Endodermal cell (in vitro differentiated cells): ENCODE results near the gene DLX2. TPM values are rescaled to one million over a fixed set of nuclear protein-coding genes. Genes with fewer than 3 reads are reported as not detected.

Source experiments
- DNase-seq: peaks from one replicate; pipeline ENCODE4 v3.0.0-alpha.2; 2017
- H3K27ac ChIP-seq: 2 replicates; pipeline ENCODE4 v1.5.1; 2013; ENCODE audit warnings: mild to moderate bottlenecking, low read depth, low read length, moderate library complexity
- H3K27me3 ChIP-seq: 2 replicates; pipeline ENCODE4 v1.6.1; 2013; ENCODE audit warnings: mild to moderate bottlenecking, low read length, moderate library complexity; ENCODE audit not compliant: insufficient read depth, control insufficient read depth, poor library complexity, severe bottlenecking
- H3K36me3 ChIP-seq: 2 replicates; pipeline ENCODE4 v1.7.0; 2013; ENCODE audit warnings: mild to moderate bottlenecking, low read length, moderate library complexity; ENCODE audit not compliant: control insufficient read depth, insufficient read depth
- H3K4me1 ChIP-seq: one replicate; pipeline ENCODE4 v1.7.0; 2013; ENCODE audit warnings: low read length; ENCODE audit not compliant: control insufficient read depth, insufficient read depth
- H3K4me3 ChIP-seq: 2 replicates; pipeline ENCODE4 v1.5.1; 2013; ENCODE audit warnings: mild to moderate bottlenecking, low read length, moderate library complexity
- H3K9ac ChIP-seq: 2 replicates; pipeline ENCODE4 v1.6.1; 2013; ENCODE audit warnings: mild to moderate bottlenecking, low read length, moderate library complexity; ENCODE audit not compliant: poor library complexity, severe bottlenecking; ENCODE audit errors: extremely low read depth
- H3K9me3 ChIP-seq: 2 replicates; pipeline ENCODE4 v1.6.1; 2013; ENCODE audit warnings: mild to moderate bottlenecking, low read length, moderate library complexity; ENCODE audit not compliant: control insufficient read depth
- H3K27ac Mint-ChIP-seq: 2 replicates; pipeline ENCODE4 v1.8.0; 2020; ENCODE audit warnings: mixed read lengths
- H3K27me3 Mint-ChIP-seq: 2 replicates; pipeline ENCODE4 v1.8.0; 2021; ENCODE audit warnings: mild to moderate bottlenecking, mixed read lengths; ENCODE audit not compliant: insufficient read depth
- H3K36me3 Mint-ChIP-seq: 2 replicates; pipeline ENCODE4 v1.8.0; 2020; ENCODE audit warnings: low read depth, mixed read lengths
- H3K4me1 Mint-ChIP-seq: 2 replicates; pipeline ENCODE4 v1.8.0; 2020; ENCODE audit warnings: mixed read lengths
- H3K4me3 Mint-ChIP-seq: 2 replicates; pipeline ENCODE4 v1.8.0; 2020; ENCODE audit warnings: mild to moderate bottlenecking, moderate library complexity, mixed read lengths
- H3K9me3 Mint-ChIP-seq: 2 replicates; pipeline ENCODE4 v1.8.0; 2020; ENCODE audit warnings: mild to moderate bottlenecking, mixed read lengths
- CTCF ChIP-seq: fragments of 200-600 bp; sonication (generic); conservative IDR thresholded peaks from 2 replicates; pipeline ENCODE4 v1.5.0; 2021; ENCODE audit warnings: antibody characterized with exemption, mild to moderate bottlenecking
- WGBS, 2 experiments: methylation state at CpG; one replicate each; pipeline versions ENCODE4 v1.1.5 to v1.1.7; 2013; ENCODE audit warnings: missing lambda C conversion rate in 2 of 2, mixed read lengths in 1 of 2; ENCODE audit not compliant: insufficient coverage in 1 of 2, insufficient read length in 1 of 2; 5-methylcytosine and 5-hydroxymethylcytosine counted together
- total RNA-seq, 2 donors: library from RNA; stranded (reverse); fragmentation: NEBNext Ultra II Directional in 1 of 2; extraction: Animal tissue kit (Norgen Biotek cat#: 25700) in 1 of 2; gene quantifications; 2 replicates in 1 of 2; 3 replicates in 1 of 2; pipeline ENCODE4 v1.2.1, GENCODE V29; 2021

Gene DLX2
- total RNA-seq, 2 donors from 2014 or later: 0.13 TPM; not detected in 1

DNA sequence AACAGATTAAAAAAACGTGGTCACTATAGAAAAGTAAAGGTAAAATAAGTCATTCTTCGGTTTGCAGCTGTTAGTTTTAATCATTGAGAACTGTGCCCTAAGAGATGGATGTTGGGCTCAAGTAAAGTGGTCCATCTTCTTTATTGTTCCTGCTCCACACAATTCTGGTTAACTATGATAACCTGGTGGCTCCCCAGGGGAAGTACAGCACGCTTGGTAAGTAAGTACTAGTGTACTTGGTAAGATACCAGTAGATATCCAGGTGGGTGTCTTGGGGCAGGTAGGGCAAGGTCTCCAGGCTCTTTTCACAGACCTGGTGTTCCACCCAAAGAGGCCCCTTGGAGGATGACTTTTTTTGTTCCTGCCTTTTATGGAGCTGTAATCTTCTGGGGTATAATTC lies 31.6 kb upstream of the DLX2 start:
- H3K36me3 Mint-ChIP-seq: no peaks in the 10 kb centered on the region
- peaks cover 10% of the 10 kb centered on the region for H3K4me1 Mint-ChIP-seq
- peak; percentile 34 for TF ChIP-seq CTCF
- H3K9ac ChIP-seq: no peak overlapping the region
- no peak overlapping the region for H3K4me3 ChIP-seq
- H3K9me3 ChIP-seq: no peaks in the 10 kb centered on the region
- no peak overlapping the region for H3K4me3 Mint-ChIP-seq
- H3K27ac ChIP-seq: no peak overlapping the region
- H3K36me3 ChIP-seq: no peaks in the 10 kb centered on the region
- H3K27ac Mint-ChIP-seq: no peak overlapping the region
- no peaks in the 10 kb centered on the region for H3K27me3 ChIP-seq
- H3K4me1 ChIP-seq: no peaks in the 10 kb centered on the region
- DNase-seq: no peak
- H3K27me3 Mint-ChIP-seq: peaks cover 57% of the 10 kb centered on the region
- no peaks in the 10 kb centered on the region for H3K9me3 Mint-ChIP-seq
- 85% methylated on average over 3 of the region's 3 CpGs; no CpG with 5 or more reads in 1 of the 2 experiments for WGBS, 2 experiments

DNA sequence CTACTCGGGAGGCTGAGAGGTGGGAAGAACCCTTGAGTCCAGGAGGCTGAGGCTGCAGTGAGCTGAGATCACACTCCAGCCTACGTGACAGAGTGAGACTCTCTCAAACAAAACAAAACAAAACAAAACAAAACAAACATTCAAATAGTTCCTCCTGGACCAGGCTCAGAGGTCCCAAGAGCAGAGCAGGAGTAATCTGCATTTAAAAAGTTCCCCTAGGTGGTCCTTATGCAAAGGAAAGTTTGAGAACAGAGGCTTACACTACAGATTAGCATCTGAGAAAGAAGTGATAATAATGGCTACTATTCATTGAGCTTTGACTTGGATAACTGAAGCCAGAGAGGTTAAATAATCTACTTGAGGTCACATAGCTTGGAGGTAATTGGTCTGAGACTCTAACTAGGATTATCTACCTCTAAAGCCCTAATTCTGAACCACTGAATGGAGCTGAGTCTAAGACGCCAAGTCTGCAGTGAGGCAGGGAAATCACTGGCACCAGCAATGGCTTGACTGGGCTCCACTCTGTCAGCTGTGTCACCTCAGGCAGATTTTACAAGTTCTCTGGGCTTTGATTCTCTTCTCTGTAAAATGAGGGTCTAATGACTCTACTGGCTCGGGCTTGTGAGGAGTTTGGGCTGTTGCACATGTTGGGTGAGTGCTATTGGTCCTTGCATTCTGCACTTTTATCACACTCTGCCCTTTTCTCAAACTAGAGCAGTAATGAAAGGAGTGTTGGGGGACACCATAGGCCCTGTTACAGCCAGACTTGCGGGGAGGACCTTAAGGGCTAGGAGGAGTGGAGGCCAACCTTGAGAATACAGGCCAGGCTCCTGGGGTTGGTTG lies 29.2 kb upstream of the DLX2 start:
- Histone ChIP-seq H3K9ac (no peak overlapping the region), H3K4me3 (no peak overlapping the region), H3K27me3 (no peaks in the 10 kb centered on the region), H3K27ac (no peak overlapping the region), H3K9me3 (no peaks in the 10 kb centered on the region), H3K36me3 (no peaks in the 10 kb centered on the region), H3K4me1 (no peaks in the 10 kb centered on the region)
- H3K27me3 Mint-ChIP-seq: peaks cover 55% of the 10 kb centered on the region
- H3K36me3 Mint-ChIP-seq: no peaks in the 10 kb centered on the region
- TF ChIP-seq CTCF: no peak
- H3K4me1 Mint-ChIP-seq: peaks cover 10% of the 10 kb centered on the region
- no peaks in the 10 kb centered on the region for H3K9me3 Mint-ChIP-seq
- peak; percentile 62 for DNase-seq
- no peak overlapping the region for H3K4me3 Mint-ChIP-seq
- 60 to 67% methylated on average over 2 to 5 of the region's 5 CpGs for WGBS, 2 experiments
- H3K27ac Mint-ChIP-seq: no peak overlapping the region

DNA sequence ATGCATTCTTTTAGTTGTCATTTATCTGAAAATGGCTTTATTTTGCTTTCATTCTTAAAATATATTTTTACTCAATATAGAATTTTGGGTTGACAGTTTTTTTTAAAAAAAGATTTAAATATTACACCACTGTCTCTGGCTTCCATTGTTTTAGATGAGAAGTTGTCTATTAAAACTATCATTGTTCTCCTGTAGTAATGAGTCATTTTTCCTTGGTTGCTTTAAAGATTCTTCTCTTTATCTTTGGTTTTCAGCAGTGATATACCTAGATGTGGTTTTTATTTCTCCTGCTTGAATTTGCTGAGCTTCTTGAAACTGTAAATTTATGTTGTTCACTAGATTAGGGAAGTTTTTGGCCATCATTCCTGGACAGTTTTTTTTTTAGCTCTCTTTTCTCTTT lies 26.7 kb upstream of the DLX2 start:
- no peaks in the 10 kb centered on the region for H3K36me3 ChIP-seq
- TF ChIP-seq CTCF: no peak
- H3K4me1 Mint-ChIP-seq: peaks cover 10% of the 10 kb centered on the region
- peaks cover 44% of the 10 kb centered on the region for H3K27me3 Mint-ChIP-seq
- H3K9me3 Mint-ChIP-seq: no peaks in the 10 kb centered on the region
- no peaks in the 10 kb centered on the region for H3K9me3 ChIP-seq
- H3K27me3 ChIP-seq: no peaks in the 10 kb centered on the region
- no peaks in the 10 kb centered on the region for H3K36me3 Mint-ChIP-seq
- H3K9ac ChIP-seq: no peak overlapping the region
- no peak overlapping the region for H3K4me3 Mint-ChIP-seq
- H3K27ac Mint-ChIP-seq: no peak overlapping the region
- H3K27ac ChIP-seq: no peak overlapping the region
- no peak overlapping the region for H3K4me3 ChIP-seq
- no peaks in the 10 kb centered on the region for H3K4me1 ChIP-seq
- DNase-seq: no peak
